Activated T-helper 1 cell treated with anti-CD3 and anti-CD28 coated beads, Interleukin-12 subunit alpha, Interleukin-12 subunit beta, Interleukin-2, Interleukin-4 antibody, amounts not matched to agents 30 ng/mL and 10 ng/mL and 1 ng/mL, durations not matched to agents 14 hours and 24 hours and 36 hours (primary cell): Measurements from ENCODE around the gene CCDC73. TPM values are rescaled to one million over a fixed set of nuclear protein-coding genes. Genes with fewer than 3 reads are reported as not detected.

Experiments used
- DNase-seq: peaks from one replicate; pipeline ENCODE4 v3.0.0; 2021; ENCODE audit warnings: low spot score
- H3K27ac Mint-ChIP-seq: one replicate; pipeline ENCODE4 v1.8.0; 2021; ENCODE audit warnings: mild to moderate bottlenecking, mixed read lengths
- H3K27me3 Mint-ChIP-seq: one replicate; pipeline ENCODE4 v1.8.0; 2022; ENCODE audit warnings: mild to moderate bottlenecking, moderate library complexity, mixed read lengths; ENCODE audit not compliant: insufficient read depth
- H3K36me3 Mint-ChIP-seq: one replicate; pipeline ENCODE4 v1.8.0; 2021; ENCODE audit warnings: low read depth, mixed read lengths
- H3K4me1 Mint-ChIP-seq: one replicate; pipeline ENCODE4 v1.8.0; 2021; ENCODE audit warnings: low read depth, mixed read lengths
- H3K4me3 Mint-ChIP-seq: one replicate; pipeline ENCODE4 v1.8.0; 2021; ENCODE audit warnings: mild to moderate bottlenecking, moderate library complexity, mixed read lengths
- H3K9me3 Mint-ChIP-seq: one replicate; pipeline ENCODE4 v1.8.0; 2021; ENCODE audit warnings: mixed read lengths
- intact Hi-C: fragments of 100-400 bp; cut with micrococcal nuclease; formaldehyde crosslinking; loops from one replicate; pipeline ENCODE4 v1.15.1; 2024
- total RNA-seq: library from RNA; stranded (reverse); gene quantifications from 2 replicates; pipeline ENCODE4 v1.2.3, GENCODE V29; 2022

CCDC73 gene
- total RNA-seq, 1 donor from 2014 or later: 0.05 TPM

- peaks cover 7% of the 10 kb centered on the region for H3K27me3 Mint-ChIP-seq
- H3K4me3 Mint-ChIP-seq: no peak overlapping the region
- H3K36me3 Mint-ChIP-seq: no peaks in the 10 kb centered on the region
- DNase-seq: no peak
- H3K9me3 Mint-ChIP-seq: no peaks in the 10 kb centered on the region
- H3K27ac Mint-ChIP-seq: no peak overlapping the region
- intact Hi-C loops: no loop called here
- peaks cover 18% of the 10 kb centered on the region for H3K4me1 Mint-ChIP-seq
Observed at GRCh38 chr11:32569313-32569881, 225.1 kb downstream of the CCDC73 start.

GRCh38 chr11:32567154-32567553 is 227.3 kb downstream of the CCDC73 start:
- Mint-ChIP-seq H3K9me3 (no peaks in the 10 kb centered on the region), H3K27ac (no peak overlapping the region), H3K36me3 (no peaks in the 10 kb centered on the region), H3K4me1 (peaks cover 18% of the 10 kb centered on the region), H3K4me3 (no peak overlapping the region), H3K27me3 (peaks cover 7% of the 10 kb centered on the region)
- DNase-seq: no peak
- intact Hi-C loops: loop anchor here (2.0 kb wide), 1 partner anchor 16 kb away; the partner anchor contains the start of gene EIF3M

- intact Hi-C loops: loop anchor here (2.0 kb wide), 1 partner anchor 16 kb away; the partner anchor contains the start of gene EIF3M
- no peaks in the 10 kb centered on the region for H3K36me3 Mint-ChIP-seq
- peaks cover 2% of the 10 kb centered on the region for H3K27me3 Mint-ChIP-seq
- no peak overlapping the region for H3K27ac Mint-ChIP-seq
- H3K4me1 Mint-ChIP-seq: peaks cover 16% of the 10 kb centered on the region
- H3K9me3 Mint-ChIP-seq: no peaks in the 10 kb centered on the region
- H3K4me3 Mint-ChIP-seq: no peak overlapping the region
- no peak for DNase-seq
Observed at GRCh38 chr11:32566517-32566916, 227.9 kb downstream of the CCDC73 start.

GRCh38 chr11:32563600-32563959 is 230.9 kb downstream of the CCDC73 start:
- Mint-ChIP-seq H3K9me3 (no peaks in the 10 kb centered on the region), H3K27me3 (no peaks in the 10 kb centered on the region), H3K4me1 (peaks cover 12% of the 10 kb centered on the region), H3K27ac (no peak overlapping the region), H3K36me3 (no peaks in the 10 kb centered on the region), H3K4me3 (no peak overlapping the region)
- intact Hi-C loops: no loop called here
- DNase-seq: no peak

- intact Hi-C loops: no loop called here
- Mint-ChIP-seq H3K27ac (no peak overlapping the region), H3K4me1 (peaks cover 12% of the 10 kb centered on the region), H3K4me3 (no peak overlapping the region), H3K9me3 (no peaks in the 10 kb centered on the region), H3K27me3 (no peaks in the 10 kb centered on the region), H3K36me3 (no peaks in the 10 kb centered on the region)
- DNase-seq: no peak
Observed at GRCh38 chr11:32562839-32563599, 231.4 kb downstream of the CCDC73 start.

- intact Hi-C loops: no loop called here
- Mint-ChIP-seq H3K9me3 (no peaks in the 10 kb centered on the region), H3K4me3 (no peak overlapping the region), H3K27ac (no peak overlapping the region), H3K4me1 (peaks cover 7% of the 10 kb centered on the region), H3K36me3 (no peaks in the 10 kb centered on the region), H3K27me3 (no peaks in the 10 kb centered on the region)
- DNase-seq: no peak
Observed at GRCh38 chr11:32561835-32562234, 232.6 kb downstream of the CCDC73 start.

GRCh38 chr11:32555895-32556294 is 238.6 kb downstream of the CCDC73 start:
- no peaks in the 10 kb centered on the region for H3K4me1 Mint-ChIP-seq
- intact Hi-C loops: no loop called here
- no peak overlapping the region for H3K4me3 Mint-ChIP-seq
- no peak for DNase-seq
- no peaks in the 10 kb centered on the region for H3K36me3 Mint-ChIP-seq
- no peaks in the 10 kb centered on the region for H3K27me3 Mint-ChIP-seq
- H3K27ac Mint-ChIP-seq: no peak overlapping the region
- H3K9me3 Mint-ChIP-seq: no peaks in the 10 kb centered on the region

- Mint-ChIP-seq H3K9me3 (no peaks in the 10 kb centered on the region), H3K4me1 (no peaks in the 10 kb centered on the region), H3K27ac (no peak overlapping the region), H3K4me3 (no peak overlapping the region), H3K36me3 (no peaks in the 10 kb centered on the region), H3K27me3 (no peaks in the 10 kb centered on the region)
- intact Hi-C loops: no loop called here
- DNase-seq: no peak
Observed at GRCh38 chr11:32555091-32555490, 239.4 kb downstream of the CCDC73 start.

Other genes with a start within 250 kb of the CCDC73 start
- 315 and 332 TPM in 2 replicates for gene EIF3M, start 210.8 kb downstream of the CCDC73 start, total RNA-seq
- gene PRRG4, start 35.3 kb upstream of the CCDC73 start, total RNA-seq: 0.83 and 0.91 TPM in 2 replicates
- gene QSER1, start 98.1 kb upstream of the CCDC73 start, total RNA-seq: 15.1 and 17.6 TPM in 2 replicates
- 0.26 and 0.61 TPM in 2 replicates for gene DEPDC7, start 221.2 kb upstream of the CCDC73 start, total RNA-seq
- 15.0 and 16.1 TPM in 2 replicates for gene TCP11L1, start 244.9 kb upstream of the CCDC73 start, total RNA-seq